ENCODE measurements around the gene NUP214.
"Not testable (repeated sequence)": the region's sequence is repeated elsewhere in the genome, so short reads cannot be mapped to it uniquely, and the experiment has no call there.

Gene NUP214

GRCh38 chr9:131263701-131264100, 138.3 kb downstream of the NUP214 start:
- H3K27ac Mint-ChIP-seq: peak overlapping the region; percentile 96
- peaks cover 80% of the 10 kb centered on the region for H3K36me3 Mint-ChIP-seq (ENCODE audit: low read depth)
- H3K4me1 Mint-ChIP-seq (ENCODE audit: low read depth): peaks cover 74% of the 10 kb centered on the region
- no peak for DNase-seq
- no peaks in the 10 kb centered on the region for H3K9me3 Mint-ChIP-seq
- peak overlapping the region; percentile 59 for H3K4me3 Mint-ChIP-seq
- H3K27me3 Mint-ChIP-seq: no peaks in the 10 kb centered on the region

DNA sequence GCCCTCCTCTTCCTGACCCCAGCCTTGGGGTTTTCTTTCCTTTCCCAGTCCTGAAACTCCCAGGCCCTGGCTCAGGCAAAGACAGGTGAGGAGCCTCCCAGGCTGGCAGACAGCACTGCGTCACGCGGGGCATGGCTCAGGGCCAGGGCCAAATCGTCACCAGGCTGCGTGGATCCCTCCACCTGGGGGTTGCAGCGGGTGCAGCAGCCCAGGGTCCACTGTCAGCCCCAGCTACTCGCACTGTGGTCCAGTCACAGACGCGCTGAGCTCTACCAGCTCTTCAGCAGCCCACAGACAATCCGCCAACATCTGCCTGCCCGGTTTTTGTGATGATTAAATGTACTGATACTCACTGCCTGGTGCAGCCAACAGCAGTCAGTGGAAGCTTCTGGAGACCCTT, 138.8 kb downstream of the NUP214 start:
- Mint-ChIP-seq H3K4me3 (peak overlapping the region; percentile 59), H3K36me3 (ENCODE audit: low read depth) (peaks cover 78% of the 10 kb centered on the region), H3K4me1 (ENCODE audit: low read depth) (peaks cover 76% of the 10 kb centered on the region), H3K27me3 (no peaks in the 10 kb centered on the region), H3K9me3 (no peaks in the 10 kb centered on the region), H3K27ac (peak overlapping the region; percentile 96)
- peak; percentile 64 for DNase-seq

DNA sequence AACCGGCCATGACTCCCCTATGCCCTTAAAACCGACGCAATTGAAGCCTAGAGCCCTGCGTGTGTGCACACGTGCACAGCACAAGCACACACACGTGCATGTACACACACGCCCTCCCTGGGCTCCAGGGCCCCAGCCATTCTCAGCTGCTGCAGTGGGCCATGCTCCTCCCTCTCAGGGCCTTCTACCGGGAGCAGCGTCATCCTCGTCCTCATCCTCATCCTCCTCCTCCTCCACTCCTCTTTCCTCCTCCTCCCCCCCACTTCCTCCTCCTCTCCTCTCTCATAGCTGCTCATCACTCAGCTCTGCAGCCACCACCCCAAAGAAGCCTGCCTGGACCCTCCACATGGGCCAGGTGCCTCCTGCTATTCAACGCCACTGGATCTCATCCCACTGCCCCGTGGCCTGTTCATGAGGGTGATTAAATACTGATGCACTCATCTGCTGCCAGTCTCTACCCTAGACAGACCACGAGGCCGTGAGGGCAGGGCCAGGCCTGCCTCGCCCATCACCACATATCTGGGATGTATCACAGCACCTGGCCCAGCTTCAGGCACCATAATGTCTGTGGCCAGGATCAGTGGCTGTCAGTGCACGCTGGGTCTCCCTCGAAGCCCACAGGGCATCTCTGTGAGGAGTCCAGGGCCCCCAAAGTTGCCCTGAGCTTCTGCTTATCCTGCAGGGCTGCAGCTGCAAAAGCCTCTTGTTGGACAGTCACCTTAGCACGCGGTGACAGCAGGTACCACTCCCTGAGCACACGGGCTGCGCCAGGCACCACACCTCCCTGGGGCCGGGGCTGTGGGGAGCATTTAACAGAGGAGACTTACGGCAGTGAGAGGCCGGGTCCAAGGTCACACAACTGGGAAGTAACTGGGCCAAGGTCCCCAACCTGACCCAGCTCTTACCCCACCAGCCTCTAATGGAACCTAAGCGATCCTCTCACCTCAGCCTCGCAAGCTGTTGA, 141.2 kb downstream of the NUP214 start:
- H3K9me3 Mint-ChIP-seq: no peaks in the 10 kb centered on the region
- H3K27ac Mint-ChIP-seq: peak overlapping the region; percentile 96
- peak overlapping the region; percentile 72 for H3K4me3 Mint-ChIP-seq
- H3K36me3 Mint-ChIP-seq (ENCODE audit: low read depth): peaks cover 67% of the 10 kb centered on the region
- H3K27me3 Mint-ChIP-seq: no peaks in the 10 kb centered on the region
- peak; percentile 71 for DNase-seq
- H3K4me1 Mint-ChIP-seq (ENCODE audit: low read depth): peaks cover 84% of the 10 kb centered on the region

- peak overlapping the region; percentile 96 for H3K27ac Mint-ChIP-seq
- H3K4me1 Mint-ChIP-seq (ENCODE audit: low read depth): peaks cover 66% of the 10 kb centered on the region
- peaks cover 70% of the 10 kb centered on the region for H3K36me3 Mint-ChIP-seq (ENCODE audit: low read depth)
- DNase-seq: peak; percentile 75
- H3K27me3 Mint-ChIP-seq: no peaks in the 10 kb centered on the region
- H3K9me3 Mint-ChIP-seq: no peaks in the 10 kb centered on the region
- H3K4me3 Mint-ChIP-seq: peak overlapping the region; percentile 98
These were observed 145.0 kb downstream of the NUP214 start for GRCh38 chr9:131270171-131271015.

- H3K27me3 Mint-ChIP-seq: not testable (repeated sequence)
- Mint-ChIP-seq H3K36me3 (ENCODE audit: low read depth) (peaks cover 73% of the 10 kb centered on the region), H3K4me3 (peak overlapping the region; percentile 98)
These were observed 145.6 kb downstream of the NUP214 start for GRCh38 chr9:131271016-131271273.

DNA sequence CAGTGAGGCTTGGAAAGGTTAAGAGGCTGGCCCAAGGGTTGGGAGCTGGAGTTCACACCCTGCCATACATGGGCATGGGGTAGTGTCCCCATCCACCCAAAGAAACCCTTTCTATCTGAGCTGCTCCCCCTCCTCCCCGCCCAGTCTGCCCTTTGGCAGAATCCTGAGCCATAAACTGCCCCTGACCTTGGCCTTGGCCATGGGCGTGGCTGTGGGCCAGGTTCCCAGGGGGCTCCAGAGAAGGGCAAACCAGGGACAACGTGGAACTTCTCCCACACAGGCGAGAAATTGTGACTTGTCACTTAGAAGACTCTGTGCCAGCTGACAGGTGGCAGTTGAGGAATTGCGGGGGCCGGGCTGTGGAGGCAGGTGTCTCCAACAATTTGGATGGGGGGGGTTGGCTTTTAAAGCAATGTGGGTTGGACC, 146.1 kb downstream of the NUP214 start:
- no peaks in the 10 kb centered on the region for H3K9me3 Mint-ChIP-seq
- H3K4me3 Mint-ChIP-seq: peak overlapping the region; percentile 98
- peak overlapping the region; percentile 96 for H3K27ac Mint-ChIP-seq
- H3K27me3 Mint-ChIP-seq: no peaks in the 10 kb centered on the region
- peaks cover 73% of the 10 kb centered on the region for H3K36me3 Mint-ChIP-seq (ENCODE audit: low read depth)
- H3K4me1 Mint-ChIP-seq (ENCODE audit: low read depth): peaks cover 55% of the 10 kb centered on the region
- DNase-seq: peak; percentile 51

More at GRCh38 chr9:131271016-131271273, 145.6 kb downstream of the NUP214 start:
- not testable (repeated sequence) for DNase-seq, H3K9me3 Mint-ChIP-seq
- Mint-ChIP-seq H3K27ac (peak overlapping the region; percentile 96), H3K4me1 (ENCODE audit: low read depth) (peaks cover 61% of the 10 kb centered on the region)

DNA sequence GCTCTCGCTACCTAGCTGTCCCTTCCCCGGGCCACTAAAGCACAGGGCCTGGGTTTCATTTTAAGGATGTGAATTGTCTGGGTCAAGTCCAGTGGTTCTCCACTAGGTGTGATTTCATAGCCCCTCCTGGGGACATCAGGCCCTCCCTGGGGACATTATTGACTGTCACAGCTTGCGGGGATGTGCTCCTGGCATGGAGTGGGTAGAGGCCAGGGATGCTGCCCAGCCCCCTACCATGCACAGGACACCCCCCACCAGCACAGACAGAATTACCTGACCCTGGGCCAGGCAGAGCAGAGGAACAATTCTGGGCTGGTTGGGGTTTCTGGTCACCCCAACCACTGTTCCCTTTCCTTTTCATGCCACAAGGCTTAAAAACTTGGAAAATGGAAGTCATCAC, 146.8 kb downstream of the NUP214 start:
- peak overlapping the region; percentile 98 for H3K4me3 Mint-ChIP-seq
- no peak for DNase-seq
- H3K4me1 Mint-ChIP-seq (ENCODE audit: low read depth): peaks cover 48% of the 10 kb centered on the region

GRCh38 chr9:131273146-131273855, 147.9 kb downstream of the NUP214 start:
- Mint-ChIP-seq H3K4me1 (ENCODE audit: low read depth) (peaks cover 42% of the 10 kb centered on the region), H3K4me3 (peak overlapping the region; percentile 98), H3K36me3 (ENCODE audit: low read depth) (peaks cover 63% of the 10 kb centered on the region), H3K9me3 (no peaks in the 10 kb centered on the region), H3K27me3 (no peaks in the 10 kb centered on the region), H3K27ac (peak overlapping the region; percentile 96)
- peak; percentile 69 for DNase-seq

More for the DNA sequence above, 146.8 kb downstream of the NUP214 start:
- no peaks in the 10 kb centered on the region for H3K9me3 Mint-ChIP-seq
- H3K36me3 Mint-ChIP-seq (ENCODE audit: low read depth): peaks cover 66% of the 10 kb centered on the region
- H3K27ac Mint-ChIP-seq: peak overlapping the region; percentile 96
- H3K27me3 Mint-ChIP-seq: no peaks in the 10 kb centered on the region

DNA sequence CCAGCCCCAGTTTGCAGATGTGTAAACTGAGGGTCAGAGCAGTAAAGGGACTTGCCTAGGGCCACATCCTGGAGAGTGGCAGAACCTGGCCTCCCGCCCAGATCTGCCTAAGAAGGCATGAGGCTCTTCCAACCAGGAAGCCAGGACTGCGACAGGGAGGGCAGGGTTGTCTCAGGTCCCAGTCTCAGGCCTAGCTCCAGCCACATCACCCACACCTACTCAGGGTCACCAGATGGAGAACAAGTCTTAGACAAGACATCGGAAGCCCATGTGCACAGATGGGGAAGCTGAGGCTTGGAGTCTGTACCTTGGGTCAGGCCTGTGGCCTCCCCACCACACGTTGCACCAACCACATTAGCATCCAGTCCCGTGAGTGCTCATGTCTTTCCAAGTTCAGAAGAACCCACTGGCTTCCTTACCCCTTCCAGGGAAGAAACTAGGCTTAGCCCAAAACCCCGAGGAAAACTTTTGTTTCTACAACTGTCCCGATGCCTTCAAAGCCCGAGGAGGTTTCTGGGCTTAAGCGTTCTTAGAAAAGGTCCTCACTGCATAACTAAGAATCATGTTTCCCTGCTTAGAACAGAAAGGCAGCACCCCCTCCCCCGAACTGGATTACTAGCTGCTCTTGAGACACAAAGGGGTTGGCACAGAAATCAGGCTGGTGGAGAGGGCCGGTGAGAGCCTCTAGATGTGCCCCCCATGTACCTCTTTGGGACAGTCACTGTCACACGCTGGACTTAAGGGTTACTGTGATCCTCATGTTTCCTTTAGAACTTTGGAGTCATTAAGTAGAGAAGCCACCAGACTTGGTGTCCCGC, 148.7 kb downstream of the NUP214 start:
- DNase-seq: peak; percentile 67
- Mint-ChIP-seq H3K9me3 (no peaks in the 10 kb centered on the region), H3K27ac (peak overlapping the region; percentile 96), H3K4me3 (peak overlapping the region; percentile 98), H3K27me3 (no peaks in the 10 kb centered on the region), H3K4me1 (ENCODE audit: low read depth) (peaks cover 46% of the 10 kb centered on the region), H3K36me3 (ENCODE audit: low read depth) (peaks cover 61% of the 10 kb centered on the region)

- Mint-ChIP-seq H3K4me3 (peak overlapping the region; percentile 98), H3K9me3 (no peaks in the 10 kb centered on the region), H3K36me3 (ENCODE audit: low read depth) (peaks cover 58% of the 10 kb centered on the region), H3K27me3 (no peaks in the 10 kb centered on the region), H3K27ac (peak overlapping the region; percentile 96), H3K4me1 (ENCODE audit: low read depth) (peaks cover 40% of the 10 kb centered on the region)
- DNase-seq: peak; percentile 67
These were observed 149.4 kb downstream of the NUP214 start for GRCh38 chr9:131274674-131275331.

DNA sequence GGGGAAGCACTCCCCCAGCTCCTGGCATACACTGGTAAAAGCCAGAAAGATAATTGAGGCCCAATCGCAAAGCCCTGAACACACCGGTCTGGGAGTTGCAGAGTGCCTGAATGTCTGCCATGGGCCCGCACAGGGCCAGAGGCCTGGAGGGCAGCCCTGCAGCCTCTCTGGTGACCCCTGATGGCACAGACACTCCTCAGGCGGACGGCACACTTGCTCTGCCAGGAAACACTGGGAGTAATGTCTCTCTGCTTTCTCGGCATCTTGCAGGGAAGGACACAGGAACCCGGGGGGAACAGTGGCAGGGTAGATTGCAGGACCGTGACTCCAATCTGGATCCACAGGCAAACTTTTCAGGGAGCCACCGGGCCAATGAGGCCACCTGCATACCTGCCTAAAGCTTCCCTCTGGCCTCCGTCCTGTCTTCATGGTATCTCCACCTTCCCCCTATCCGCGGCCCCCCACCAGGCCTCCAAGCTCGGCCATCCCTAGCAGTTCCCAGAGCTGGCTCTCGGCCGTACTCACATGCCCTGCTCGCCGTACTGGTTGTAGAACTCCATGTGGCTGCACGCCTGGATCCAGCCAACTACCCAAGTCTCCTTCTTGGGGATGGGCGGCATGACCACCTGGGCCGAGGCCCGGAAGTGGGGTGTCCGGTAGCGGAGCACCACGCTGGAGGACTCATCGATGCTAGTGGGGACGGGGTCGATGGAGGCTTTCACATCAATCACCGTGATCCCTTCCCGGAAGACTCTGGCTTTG, 150.1 kb downstream of the NUP214 start:
- DNase-seq: peak; percentile 70
- Mint-ChIP-seq H3K4me3 (peak overlapping the region; percentile 98), H3K9me3 (no peaks in the 10 kb centered on the region), H3K36me3 (ENCODE audit: low read depth) (peaks cover 55% of the 10 kb centered on the region), H3K4me1 (ENCODE audit: low read depth) (peaks cover 36% of the 10 kb centered on the region), H3K27ac (peak overlapping the region; percentile 96), H3K27me3 (no peaks in the 10 kb centered on the region)

- Mint-ChIP-seq H3K27ac (peak within 1 kb of the TSS; percentile 96), H3K27me3 (no peaks in the 10 kb centered on the region), H3K36me3 (ENCODE audit: low read depth) (peaks cover 49% of the 10 kb centered on the region), H3K9me3 (no peaks in the 10 kb centered on the region), H3K4me3 (peak within 1 kb of the TSS; percentile 98), H3K4me1 (ENCODE audit: low read depth) (peaks cover 30% of the 10 kb centered on the region)
- peak; percentile 75 for DNase-seq
These were observed 150.9 kb downstream of the NUP214 start, which contains the start of gene FAM78A for GRCh38 chr9:131276094-131276888. Gene FAM78A (minus strand): TSS chr9:131276510. CDS start chr9:131276179, 331 bp downstream.
